Measurements from ENCODE around the gene APOC3. TPM values are rescaled to one million over a fixed set of nuclear protein-coding genes. Genes with fewer than 3 reads are reported as not detected.

Gene APOC3
- total and polyA plus RNA-seq, 8 donors = 0.32 to 2.1 (median 0.62) TPM; not detected in 3

DNA sequence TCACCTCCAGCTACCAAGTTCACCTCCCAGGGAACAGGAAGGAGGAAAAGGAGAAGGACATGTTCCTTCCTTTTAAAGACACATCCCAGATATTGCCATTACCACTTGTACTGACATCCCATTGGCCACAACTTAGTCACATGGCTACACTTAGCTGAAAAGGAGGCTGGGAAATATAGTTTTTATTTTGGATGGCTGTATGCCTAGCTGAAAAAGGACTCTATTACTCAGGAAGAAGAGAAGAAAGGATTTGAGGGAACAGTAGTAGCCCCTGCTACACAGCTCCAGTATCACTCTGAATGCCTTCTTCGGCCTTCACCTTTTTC, 36.0 kb upstream of the APOC3 start:
- no peak for DNase-seq
- no peak for ATAC-seq
- TF ChIP-seq, protein P1, sequence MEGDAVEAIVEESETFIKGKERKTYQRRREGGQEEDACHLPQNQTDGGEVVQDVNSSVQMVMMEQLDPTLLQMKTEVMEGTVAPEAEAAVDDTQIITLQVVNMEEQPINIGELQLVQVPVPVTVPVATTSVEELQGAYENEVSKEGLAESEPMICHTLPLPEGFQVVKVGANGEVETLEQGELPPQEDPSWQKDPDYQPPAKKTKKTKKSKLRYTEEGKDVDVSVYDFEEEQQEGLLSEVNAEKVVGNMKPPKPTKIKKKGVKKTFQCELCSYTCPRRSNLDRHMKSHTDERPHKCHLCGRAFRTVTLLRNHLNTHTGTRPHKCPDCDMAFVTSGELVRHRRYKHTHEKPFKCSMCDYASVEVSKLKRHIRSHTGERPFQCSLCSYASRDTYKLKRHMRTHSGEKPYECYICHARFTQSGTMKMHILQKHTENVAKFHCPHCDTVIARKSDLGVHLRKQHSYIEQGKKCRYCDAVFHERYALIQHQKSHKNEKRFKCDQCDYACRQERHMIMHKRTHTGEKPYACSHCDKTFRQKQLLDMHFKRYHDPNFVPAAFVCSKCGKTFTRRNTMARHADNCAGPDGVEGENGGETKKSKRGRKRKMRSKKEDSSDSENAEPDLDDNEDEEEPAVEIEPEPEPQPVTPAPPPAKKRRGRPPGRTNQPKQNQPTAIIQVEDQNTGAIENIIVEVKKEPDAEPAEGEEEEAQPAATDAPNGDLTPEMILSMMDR (IDR thresholded peaks at IDR 0.05) = no peak
- peaks cover 6 to 12% of the 10 kb centered on the region in 2 donors for H3K4me1 ChIP-seq
- no peaks in the 10 kb centered on the region for H3K27me3 ChIP-seq
- intact Hi-C loops (cut with DNase I) = no loop called here
- no peak overlapping the region for H3K4me3 ChIP-seq
- no peaks in the 10 kb centered on the region for H3K36me3 ChIP-seq
- H3K27ac ChIP-seq = no peak overlapping the region
- H3K9me3 ChIP-seq = no peaks in the 10 kb centered on the region

DNA sequence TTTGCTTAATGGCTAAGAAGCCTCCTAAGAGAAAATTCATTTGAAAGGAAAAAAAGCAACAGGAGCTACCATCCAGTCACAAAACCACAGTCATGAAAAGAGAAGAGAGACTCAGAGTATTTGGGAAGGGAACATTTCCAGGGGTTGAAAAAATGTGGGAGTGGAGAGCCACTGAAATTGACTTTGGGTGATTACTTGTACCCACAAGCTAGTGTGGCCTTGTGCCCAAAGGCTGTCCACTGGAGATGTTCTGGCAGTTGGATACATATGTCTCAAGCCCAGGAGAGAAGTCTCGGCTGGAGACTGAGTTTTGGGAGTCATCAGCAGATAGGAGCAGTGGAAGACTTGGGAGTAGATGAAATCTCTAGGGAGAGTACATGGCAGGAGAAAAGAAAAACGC, 34.9 kb upstream of the APOC3 start:
- TF ChIP-seq, protein P1 (IDR thresholded peaks at IDR 0.05) = no peak
- Histone ChIP-seq H3K9me3 (no peaks in the 10 kb centered on the region), H3K27me3 (no peaks in the 10 kb centered on the region), H3K4me1 (peaks cover 6 to 12% of the 10 kb centered on the region in 2 donors), H3K4me3 (no peak overlapping the region), H3K27ac (no peak overlapping the region), H3K36me3 (no peaks in the 10 kb centered on the region)
- no peak for DNase-seq
- no peak for ATAC-seq
- intact Hi-C loops (cut with DNase I) = no loop called here

DNA sequence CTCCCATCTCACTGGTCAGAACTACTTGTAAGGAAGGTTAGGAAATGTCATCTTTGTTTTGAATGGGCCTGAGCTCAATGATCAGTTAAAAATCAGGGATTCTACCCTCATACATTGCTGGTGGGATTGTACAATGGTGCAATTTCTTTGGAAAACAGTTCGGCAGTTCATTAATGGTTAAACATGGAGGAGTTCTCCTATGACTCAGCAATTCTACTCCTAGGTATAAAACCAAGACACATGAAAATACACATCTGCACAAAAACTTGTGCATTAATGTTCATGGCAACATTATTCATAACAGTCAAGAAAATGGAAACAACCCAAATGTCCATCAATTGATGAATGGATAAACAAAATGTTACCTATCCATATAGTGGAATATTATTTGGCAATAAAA, 33.2 kb upstream of the APOC3 start:
- no peak for ATAC-seq
- Histone ChIP-seq H3K27me3 (no peaks in the 10 kb centered on the region), H3K27ac (no peak overlapping the region), H3K4me3 (no peak overlapping the region), H3K36me3 (no peaks in the 10 kb centered on the region), H3K4me1 (peaks cover 2 to 3% of the 10 kb centered on the region in 2 donors), H3K9me3 (no peaks in the 10 kb centered on the region)
- intact Hi-C loops (cut with DNase I) = no loop called here
- DNase-seq = no peak
- TF ChIP-seq, protein P1 (IDR thresholded peaks at IDR 0.05) = no peak

DNA sequence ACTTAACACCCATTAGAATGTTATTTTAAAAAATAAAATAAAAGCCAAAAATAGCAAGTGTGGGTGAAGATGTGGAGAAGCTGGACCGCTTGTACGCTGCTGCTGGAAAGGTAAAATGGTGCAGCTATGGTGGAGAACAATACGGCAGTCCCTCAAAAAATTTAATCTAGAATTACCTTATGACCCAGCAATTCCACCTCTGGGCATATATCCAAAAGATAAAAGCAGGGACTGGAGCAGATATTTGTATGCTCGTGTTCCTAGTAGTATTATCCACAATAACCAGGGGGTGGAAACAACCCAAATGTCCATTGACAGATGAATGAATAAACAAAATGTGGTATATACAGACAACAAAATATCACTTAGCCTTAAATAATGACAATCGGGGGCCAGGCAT, 31.9 kb upstream of the APOC3 start:
- no peaks in the 10 kb centered on the region for H3K36me3 ChIP-seq
- no peak for ATAC-seq
- no peaks in the 10 kb centered on the region for H3K9me3 ChIP-seq
- no peak overlapping the region for H3K27ac ChIP-seq
- intact Hi-C loops (cut with DNase I) = no loop called here
- no peaks in the 10 kb centered on the region for H3K4me1 ChIP-seq
- TF ChIP-seq, protein P1 (IDR thresholded peaks at IDR 0.05) = no peak
- no peak overlapping the region for H3K4me3 ChIP-seq
- H3K27me3 ChIP-seq = no peaks in the 10 kb centered on the region
- no peak for DNase-seq

DNA sequence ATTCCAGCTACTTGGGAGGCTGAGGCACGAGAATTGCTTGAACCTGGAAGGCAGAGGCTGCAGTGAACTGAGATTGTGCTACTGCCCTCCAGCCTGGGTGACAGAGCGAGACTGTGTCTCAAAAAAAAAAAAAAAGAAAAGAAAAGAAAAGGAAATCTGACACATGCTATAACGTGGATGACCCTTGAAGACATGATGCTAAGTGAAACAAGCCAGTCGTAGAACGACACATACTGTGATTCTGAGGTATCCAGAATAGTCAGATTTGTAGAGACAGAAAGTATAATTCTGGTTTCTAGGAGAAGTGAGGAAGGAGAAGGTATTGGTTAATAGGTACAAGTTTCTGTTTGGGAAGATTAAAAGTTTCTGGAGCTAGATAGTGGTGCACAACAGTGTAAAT, 31.3 kb upstream of the APOC3 start:
- intact Hi-C loops (cut with DNase I) = no loop called here
- TF ChIP-seq, protein P1 (IDR thresholded peaks at IDR 0.05) = no peak

More for the DNA sequence above, 31.3 kb upstream of the APOC3 start:
- Histone ChIP-seq H3K36me3 (no peaks in the 10 kb centered on the region), H3K27ac (no peak overlapping the region), H3K4me1 (no peaks in the 10 kb centered on the region), H3K4me3 (no peak overlapping the region), H3K27me3 (no peaks in the 10 kb centered on the region), H3K9me3 (no peaks in the 10 kb centered on the region)
- no peak for ATAC-seq
- no peak for DNase-seq

Data from left lung (tissue), 10 donors.